Measurements from ENCODE around the gene RABEP2.
"Not testable (repeated sequence)": the region's sequence is repeated elsewhere in the genome, so short reads cannot be mapped to it uniquely, and the experiment has no call there.

Gene RABEP2

DNA sequence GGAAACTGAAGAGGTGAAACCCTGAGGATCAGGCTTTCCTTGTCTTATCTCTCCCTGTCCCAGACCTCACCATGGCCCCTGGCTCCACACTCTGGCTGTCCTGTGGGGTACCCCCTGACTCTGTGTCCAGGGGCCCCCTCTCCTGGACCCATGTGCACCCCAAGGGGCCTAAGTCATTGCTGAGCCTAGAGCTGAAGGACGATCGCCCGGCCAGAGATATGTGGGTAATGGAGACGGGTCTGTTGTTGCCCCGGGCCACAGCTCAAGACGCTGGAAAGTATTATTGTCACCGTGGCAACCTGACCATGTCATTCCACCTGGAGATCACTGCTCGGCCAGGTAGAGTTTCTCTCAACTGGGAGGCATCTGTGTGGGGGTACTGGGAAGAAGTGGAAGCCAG, 8.1 kb upstream of the RABEP2 start:
- TF ChIP-seq, protein P1, sequence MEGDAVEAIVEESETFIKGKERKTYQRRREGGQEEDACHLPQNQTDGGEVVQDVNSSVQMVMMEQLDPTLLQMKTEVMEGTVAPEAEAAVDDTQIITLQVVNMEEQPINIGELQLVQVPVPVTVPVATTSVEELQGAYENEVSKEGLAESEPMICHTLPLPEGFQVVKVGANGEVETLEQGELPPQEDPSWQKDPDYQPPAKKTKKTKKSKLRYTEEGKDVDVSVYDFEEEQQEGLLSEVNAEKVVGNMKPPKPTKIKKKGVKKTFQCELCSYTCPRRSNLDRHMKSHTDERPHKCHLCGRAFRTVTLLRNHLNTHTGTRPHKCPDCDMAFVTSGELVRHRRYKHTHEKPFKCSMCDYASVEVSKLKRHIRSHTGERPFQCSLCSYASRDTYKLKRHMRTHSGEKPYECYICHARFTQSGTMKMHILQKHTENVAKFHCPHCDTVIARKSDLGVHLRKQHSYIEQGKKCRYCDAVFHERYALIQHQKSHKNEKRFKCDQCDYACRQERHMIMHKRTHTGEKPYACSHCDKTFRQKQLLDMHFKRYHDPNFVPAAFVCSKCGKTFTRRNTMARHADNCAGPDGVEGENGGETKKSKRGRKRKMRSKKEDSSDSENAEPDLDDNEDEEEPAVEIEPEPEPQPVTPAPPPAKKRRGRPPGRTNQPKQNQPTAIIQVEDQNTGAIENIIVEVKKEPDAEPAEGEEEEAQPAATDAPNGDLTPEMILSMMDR (IDR thresholded peaks at IDR 0.05; ENCODE audit: low read length, missing control alignments) = no peak
- no peak overlapping the region for H3K4me3 ChIP-seq (replicated peaks; ENCODE audit: low read depth, low read length)
- DNase-seq (ENCODE audit: low read depth) = no peak

GRCh38 chr16:28932339-28933141, 7.5 kb upstream of the RABEP2 start:
- no peak overlapping the region for H3K4me3 ChIP-seq (replicated peaks; ENCODE audit: low read depth, low read length)
- TF ChIP-seq, protein P1 (IDR thresholded peaks at IDR 0.05; ENCODE audit: low read length, missing control alignments) = no peak
- no peak for DNase-seq (ENCODE audit: low read depth)

DNA sequence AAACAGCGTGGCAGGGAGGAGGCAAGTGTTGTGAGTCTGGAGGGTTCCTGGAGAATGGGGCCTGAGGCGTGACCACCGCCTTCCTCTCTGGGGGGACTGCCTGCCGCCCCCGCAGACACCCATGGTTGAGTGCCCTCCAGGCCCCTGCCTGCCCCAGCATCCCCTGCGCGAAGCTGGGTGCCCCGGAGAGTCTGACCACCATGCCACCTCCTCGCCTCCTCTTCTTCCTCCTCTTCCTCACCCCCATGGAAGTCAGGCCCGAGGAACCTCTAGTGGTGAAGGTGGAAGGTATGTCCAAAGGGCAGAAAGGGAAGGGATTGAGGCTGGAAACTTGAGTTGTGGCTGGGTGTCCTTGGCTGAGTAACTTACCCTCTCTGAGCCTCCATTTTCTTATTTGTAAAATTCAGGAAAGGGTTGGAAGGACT, 6.8 kb upstream of the RABEP2 start, which contains the start of gene CD19:
Gene CD19, plus strand, starts transcription at position 171 of the 425 bp plus-strand sequence. Its CDS starts 30 bp downstream, at position 201.
- no peak for DNase-seq (ENCODE audit: low read depth)
- TF ChIP-seq, protein P1 (IDR thresholded peaks at IDR 0.05; ENCODE audit: low read length, missing control alignments) = no peak
- H3K4me3 ChIP-seq (replicated peaks; ENCODE audit: low read depth, low read length) = no peak within 1 kb of the TSS

- H3K4me3 ChIP-seq (replicated peaks; ENCODE audit: low read depth, low read length) = no peak overlapping the region
- no peak for DNase-seq (ENCODE audit: low read depth)
- TF ChIP-seq, protein P1 (IDR thresholded peaks at IDR 0.05; ENCODE audit: low read length, missing control alignments) = no peak
Observed at GRCh38 chr16:28930652-28931051, 5.6 kb upstream of the RABEP2 start.

DNA sequence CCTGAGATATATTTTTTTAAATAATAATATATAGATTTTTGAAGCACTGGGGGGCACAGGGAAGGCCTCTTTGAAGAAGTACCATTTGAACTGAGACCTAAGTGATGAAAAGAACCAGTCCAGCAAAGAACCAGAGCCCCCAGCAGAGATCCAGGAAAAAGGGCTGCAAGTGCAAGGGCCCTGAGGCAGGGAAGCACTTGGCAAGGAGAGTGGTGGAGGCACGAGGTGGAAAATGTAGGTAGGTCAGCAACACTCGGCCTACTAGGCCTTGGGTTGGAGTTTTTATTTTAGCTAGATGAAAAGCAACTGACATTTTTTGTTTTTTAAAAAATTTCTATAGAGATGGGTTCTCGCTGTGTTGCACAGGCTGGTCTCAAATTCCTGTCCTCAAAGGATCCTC, 5.2 kb upstream of the RABEP2 start:
- TF ChIP-seq, protein P1 (IDR thresholded peaks at IDR 0.05; ENCODE audit: low read length, missing control alignments) = no peak
- no peak for DNase-seq (ENCODE audit: low read depth)
- H3K4me3 ChIP-seq (replicated peaks; ENCODE audit: low read depth, low read length) = no peak overlapping the region

GRCh38 chr16:28927815-28928214, 2.8 kb upstream of the RABEP2 start:
- no peak overlapping the region for H3K4me3 ChIP-seq (replicated peaks; ENCODE audit: low read depth, low read length)
- DNase-seq (ENCODE audit: low read depth) = no peak
- TF ChIP-seq, protein P1 (IDR thresholded peaks at IDR 0.05; ENCODE audit: low read length, missing control alignments) = no peak

DNA sequence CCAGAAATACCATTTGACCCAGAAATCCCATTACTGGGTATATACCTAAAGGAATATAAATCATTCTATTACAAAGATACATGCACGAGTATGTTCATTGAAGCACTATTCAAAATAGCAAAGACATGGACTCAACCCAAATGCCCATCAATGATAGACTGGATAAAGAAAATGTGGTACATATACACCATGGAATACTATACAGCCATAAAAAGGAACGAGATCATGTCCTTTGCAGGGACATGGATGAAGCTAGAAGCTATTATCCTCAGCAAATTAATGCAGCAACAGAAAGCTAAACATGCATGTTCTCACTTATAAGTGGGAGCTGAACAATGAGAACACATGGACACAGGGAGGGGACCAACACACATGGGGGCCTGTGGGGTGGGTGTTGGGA, 1.2 kb upstream of the RABEP2 start:
- not testable (repeated sequence) for DNase-seq (ENCODE audit: low read depth); H3K4me3 ChIP-seq (replicated peaks; ENCODE audit: low read depth, low read length)
